GM06990 (cell line): ENCODE measurements around the gene ASCC2.
"Not testable (repeated sequence)": the region's sequence is repeated elsewhere in the genome, so short reads cannot be mapped to it uniquely, and the experiment has no call there.

Experiments used
- DNase-seq: peaks from one replicate; pipeline ENCODE4 v3.0.0-alpha.2; 2011; ENCODE audit not compliant: insufficient read length; ENCODE audit errors: extremely low read depth
- H3K27me3 ChIP-seq: replicated peaks from 2 replicates; pipeline ENCODE4 v1.6.0; 2011; ENCODE audit warnings: low read length; ENCODE audit not compliant: control insufficient read depth, insufficient read depth
- H3K36me3 ChIP-seq: 2 replicates; pipeline ENCODE4 v1.5.1; 2011; ENCODE audit warnings: low read length; ENCODE audit not compliant: control insufficient read depth, insufficient read depth
- H3K4me3 ChIP-seq: replicated peaks from 2 replicates; pipeline ENCODE4 v1.5.1; 2011; ENCODE audit warnings: low read depth, mild to moderate bottlenecking, control low read depth, low read length
- CTCF ChIP-seq: IDR thresholded peaks from 2 replicates; pipeline ENCODE4 v1.5.1; 2011; ENCODE audit warnings: low read length, control low read depth, mild to moderate bottlenecking, inconsistent platforms; ENCODE audit not compliant: insufficient read depth, poor library complexity, severe bottlenecking

The ASCC2 gene

GRCh38 chr22:29872144-29872893, 34.2 kb upstream of the ASCC2 start:
- H3K4me3 ChIP-seq = no peak overlapping the region
- no peak for TF ChIP-seq CTCF
- H3K36me3 ChIP-seq = no peaks in the 10 kb centered on the region
- H3K27me3 ChIP-seq = no peaks in the 10 kb centered on the region
- DNase-seq = no peak

GRCh38 chr22:29871684-29872083, 33.6 kb upstream of the ASCC2 start:
- DNase-seq = no peak
- no peaks in the 10 kb centered on the region for H3K27me3 ChIP-seq
- H3K36me3 ChIP-seq = no peaks in the 10 kb centered on the region
- H3K4me3 ChIP-seq = no peak overlapping the region
- no peak for TF ChIP-seq CTCF

- no peak for TF ChIP-seq CTCF
- H3K4me3 ChIP-seq = no peak overlapping the region
Observed at GRCh38 chr22:29870574-29870973, 32.5 kb upstream of the ASCC2 start.

GRCh38 chr22:29867851-29868250, 29.8 kb upstream of the ASCC2 start:
- no peak for TF ChIP-seq CTCF
- no peaks in the 10 kb centered on the region for H3K27me3 ChIP-seq
- H3K36me3 ChIP-seq = no peaks in the 10 kb centered on the region
- H3K4me3 ChIP-seq = no peak overlapping the region
- no peak for DNase-seq

More at GRCh38 chr22:29870574-29870973, 32.5 kb upstream of the ASCC2 start:
- DNase-seq = no peak
- Histone ChIP-seq H3K27me3 (no peaks in the 10 kb centered on the region), H3K36me3 (no peaks in the 10 kb centered on the region)

- no peaks in the 10 kb centered on the region for H3K27me3 ChIP-seq
- no peak overlapping the region for H3K4me3 ChIP-seq
- TF ChIP-seq CTCF = no peak
- H3K36me3 ChIP-seq = no peaks in the 10 kb centered on the region
- no peak for DNase-seq
Observed at GRCh38 chr22:29867260-29867659, 29.2 kb upstream of the ASCC2 start.

- not testable (repeated sequence) for H3K36me3 ChIP-seq, DNase-seq, H3K4me3 ChIP-seq, H3K27me3 ChIP-seq
Observed at GRCh38 chr22:29865572-29865971, 27.5 kb upstream of the ASCC2 start.
